T-helper 9 cell (primary cell): ENCODE results near the gene GAGE12J.
"Not testable (repeated sequence)": the region's sequence is repeated elsewhere in the genome, so short reads cannot be mapped to it uniquely, and the experiment has no call there.

Experiments used
- DNase-seq: peaks from one replicate; pipeline ENCODE4 v3.0.0-alpha.2; 2020

Gene GAGE12J

DNA sequence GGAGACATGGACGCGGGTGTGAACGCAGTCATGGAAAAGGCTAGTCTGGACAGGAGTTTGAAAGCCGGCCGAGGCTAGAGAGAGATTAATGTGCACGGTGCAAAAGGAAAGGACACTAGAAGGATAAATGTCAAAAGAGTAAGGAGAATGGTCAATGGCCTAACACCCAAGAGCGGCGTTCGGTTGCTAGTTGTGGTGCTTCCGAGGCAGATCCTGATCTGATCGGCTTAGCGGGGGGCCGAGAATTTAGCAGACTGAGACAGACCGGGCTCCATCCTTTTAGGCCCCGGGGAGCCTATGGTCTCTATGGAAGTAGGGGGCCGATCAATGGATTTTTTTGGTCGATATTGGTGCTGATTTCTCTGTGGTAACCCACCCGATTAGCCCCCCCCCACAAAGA is 11.5 kb upstream of the GAGE12J start:
- no peak for DNase-seq

DNA sequence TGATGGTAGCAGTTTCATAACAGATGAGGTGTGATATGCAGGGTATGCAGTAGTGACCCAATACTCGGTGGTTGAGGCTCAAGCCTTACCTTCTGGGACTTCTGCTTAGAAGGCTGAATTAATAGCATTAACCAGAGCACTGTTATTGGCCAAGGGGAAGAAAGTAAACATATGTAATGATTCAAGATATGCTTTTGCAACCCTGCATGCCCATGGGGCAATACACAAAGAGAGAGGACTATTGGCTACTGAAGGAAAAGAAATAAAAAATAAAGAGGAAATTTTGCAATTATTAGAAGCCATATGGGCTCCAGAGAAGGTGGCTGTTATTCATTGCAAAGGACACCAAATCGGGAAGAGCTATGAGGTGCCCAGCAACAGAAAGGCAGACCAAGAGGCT is 9.7 kb upstream of the GAGE12J start:
- no peak for DNase-seq

DNA sequence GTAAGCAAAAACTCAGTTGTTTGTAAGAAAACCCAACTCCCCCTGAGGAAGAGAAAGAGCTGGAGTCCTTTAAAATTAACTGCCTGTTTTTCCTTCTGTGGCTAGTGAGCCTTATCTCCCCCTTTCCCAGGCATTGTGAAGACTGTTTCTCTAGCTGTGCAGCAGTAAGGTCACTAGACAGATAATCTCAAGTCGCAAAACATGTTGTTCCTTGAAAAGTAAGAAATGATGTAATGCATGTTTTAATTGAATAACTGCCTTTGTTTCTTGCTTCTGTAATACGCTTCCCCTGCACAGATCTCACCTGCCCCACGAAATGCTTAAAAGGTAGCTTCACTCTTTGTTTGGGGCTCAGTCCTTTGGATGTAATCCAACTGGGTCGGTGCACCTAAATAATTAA is 5.8 kb upstream of the GAGE12J start:
- DNase-seq = no peak

DNA sequence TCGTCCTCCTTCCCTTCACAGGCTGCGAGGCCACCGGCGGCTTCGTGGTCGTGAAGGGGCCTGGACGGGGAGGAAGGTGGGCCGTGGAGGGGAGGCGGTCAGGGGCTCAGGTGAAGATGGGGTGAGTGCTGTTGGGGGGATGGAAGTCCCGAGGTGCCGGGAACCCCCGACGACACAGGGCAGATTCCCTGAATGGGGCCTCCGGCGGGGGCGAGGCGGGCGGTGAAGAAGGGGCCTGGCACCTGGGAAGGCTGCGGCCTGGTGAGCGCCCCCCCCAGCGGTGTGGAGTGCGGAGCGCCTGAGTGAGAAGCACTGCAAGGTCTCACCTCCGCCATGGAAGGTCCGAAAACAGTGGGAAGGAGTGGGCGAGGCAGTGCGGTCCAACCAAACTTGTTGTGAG is 429 bp downstream of the GAGE12J start:
- not testable (repeated sequence) for DNase-seq

DNA sequence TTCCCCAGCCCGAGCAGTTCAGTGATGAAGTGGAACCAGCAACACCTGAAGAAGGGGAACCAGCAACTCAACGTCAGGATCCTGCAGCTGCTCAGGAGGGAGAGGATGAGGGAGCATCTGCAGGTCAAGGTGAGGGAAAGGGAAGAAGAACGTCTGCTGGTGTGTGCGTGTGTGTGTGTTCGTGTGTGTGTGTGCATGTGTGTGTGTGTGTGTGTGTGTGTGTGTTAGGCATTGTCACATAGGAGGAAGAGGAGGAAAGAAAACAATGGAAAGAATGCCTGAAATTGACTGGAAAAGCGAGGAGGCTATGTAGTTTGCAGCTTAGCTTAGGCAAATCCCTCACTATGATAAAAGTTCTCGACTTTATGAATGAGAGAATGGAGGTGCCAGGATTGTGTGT is 1.9 kb downstream of the GAGE12J start:
- not testable (repeated sequence) for DNase-seq

DNA sequence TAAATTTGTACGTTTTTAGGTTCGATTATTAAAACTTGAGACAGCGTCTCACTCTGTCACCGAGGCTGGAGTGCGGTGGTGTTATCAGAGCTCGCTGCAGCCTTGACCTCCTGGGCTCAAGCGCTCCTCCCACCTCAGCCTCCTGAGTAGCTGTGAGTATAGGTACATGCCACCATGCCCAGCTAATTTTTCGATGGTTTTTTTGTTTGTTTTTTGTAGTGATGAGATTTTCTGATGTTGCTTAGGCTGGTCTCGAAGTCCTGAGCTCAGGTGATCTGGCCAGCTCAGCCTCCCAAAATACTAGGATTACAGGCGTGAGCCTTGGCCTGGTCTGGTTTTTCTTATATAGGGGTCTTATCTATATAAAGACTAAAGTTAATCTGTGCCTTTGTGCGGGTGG is 8.6 kb downstream of the GAGE12J start:
- DNase-seq = not testable (repeated sequence)

DNA sequence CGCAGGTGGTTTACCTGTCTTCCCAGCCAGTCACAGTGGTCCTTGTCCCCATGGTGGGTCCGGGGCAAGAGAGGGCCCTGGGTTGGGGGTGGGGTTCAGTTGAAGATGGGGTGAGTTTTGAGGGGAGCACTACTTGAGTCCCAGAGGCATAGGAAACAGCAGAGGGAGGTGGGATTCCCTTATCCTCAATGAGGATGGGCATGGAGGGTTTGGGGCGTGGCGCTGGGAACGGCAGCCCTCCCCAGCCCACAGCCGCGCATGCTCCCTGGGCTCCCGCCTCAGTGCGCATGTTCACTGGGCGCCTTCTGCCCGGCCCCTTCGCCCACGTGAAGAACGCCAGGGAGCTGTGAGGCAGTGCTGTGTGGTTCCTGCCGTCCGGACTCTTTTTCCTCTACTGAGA is 9.4 kb downstream of the GAGE12J start, which contains the start of gene GAGE13:
GAGE13 (plus strand) TSS at position 301 of the 400 bp plus-strand sequence. CDS start 1,156 bp downstream, outside the sequence.
- not testable (repeated sequence) for DNase-seq

DNA sequence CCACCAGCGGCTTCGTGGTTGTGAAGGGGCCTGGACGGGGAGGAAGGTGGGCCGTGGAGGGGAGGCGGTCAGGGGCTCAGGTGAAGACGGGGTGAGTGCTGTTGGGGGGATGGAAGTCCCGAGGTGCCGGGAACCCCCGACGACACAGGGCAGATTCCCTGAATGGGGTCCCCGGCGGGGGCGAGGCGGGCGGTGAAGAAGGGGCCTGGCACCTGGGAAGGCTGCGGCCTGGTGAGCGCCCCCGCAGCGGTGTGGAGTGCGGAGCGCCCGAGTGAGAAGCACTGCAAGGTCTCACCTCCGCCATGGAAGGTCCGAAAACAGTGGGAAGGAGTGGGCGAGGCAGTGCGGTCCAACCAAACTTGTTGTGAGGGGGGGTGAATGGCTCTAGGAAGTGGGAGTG is 10.0 kb downstream of the GAGE12J start:
- not testable (repeated sequence) for DNase-seq

DNA sequence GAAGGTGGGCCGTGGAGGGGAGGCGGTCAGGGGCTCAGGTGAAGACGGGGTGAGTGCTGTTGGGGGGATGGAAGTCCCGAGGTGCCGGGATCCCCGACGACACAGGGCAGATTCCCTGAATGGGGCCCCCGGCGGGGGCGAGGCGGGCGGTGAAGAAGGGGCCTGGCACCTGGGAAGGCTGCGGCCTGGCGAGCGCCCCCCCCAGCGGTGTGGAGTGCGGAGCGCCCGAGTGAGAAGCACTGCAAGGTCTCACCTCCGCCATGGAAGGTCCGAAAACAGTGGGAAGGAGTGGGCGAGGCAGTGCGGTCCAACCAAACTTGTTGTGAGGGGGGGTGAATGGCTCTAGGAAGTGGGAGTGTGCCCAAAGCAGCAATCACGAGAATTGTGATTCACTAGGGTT is 19.6 kb downstream of the GAGE12J start:
- DNase-seq = peak; percentile 20

DNA sequence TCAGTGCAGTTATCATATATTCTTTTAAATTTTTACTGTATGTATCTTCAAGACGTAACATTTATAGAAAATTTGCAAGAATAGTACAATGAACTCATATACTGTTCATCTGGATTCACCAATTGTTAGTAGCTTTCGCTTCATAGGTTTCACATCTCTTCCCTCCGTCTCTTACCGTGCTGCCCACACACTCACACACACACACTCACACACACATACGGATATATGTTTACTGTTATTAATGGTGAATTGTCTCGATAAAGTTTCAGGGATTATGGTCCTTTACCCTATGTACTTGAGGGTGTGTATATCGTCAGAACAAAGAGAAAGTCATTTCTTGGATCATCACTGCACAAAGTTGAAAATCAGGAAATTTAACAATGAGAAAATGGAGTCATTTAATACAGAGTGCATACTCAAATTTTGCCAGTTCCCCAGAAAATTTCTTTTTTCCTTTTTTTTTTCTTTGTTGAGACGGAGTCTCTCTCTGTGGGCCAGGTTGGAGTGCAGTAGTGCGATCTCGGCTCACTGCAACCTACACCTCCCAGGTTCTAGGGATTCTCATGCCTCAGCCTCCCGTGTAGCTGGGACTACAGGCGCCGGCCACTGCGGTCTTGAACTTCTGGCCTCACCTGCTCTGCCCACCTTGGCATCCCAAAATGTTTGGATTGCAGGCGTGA is 22.8 kb downstream of the GAGE12J start:
- DNase-seq = not testable (repeated sequence)

DNA sequence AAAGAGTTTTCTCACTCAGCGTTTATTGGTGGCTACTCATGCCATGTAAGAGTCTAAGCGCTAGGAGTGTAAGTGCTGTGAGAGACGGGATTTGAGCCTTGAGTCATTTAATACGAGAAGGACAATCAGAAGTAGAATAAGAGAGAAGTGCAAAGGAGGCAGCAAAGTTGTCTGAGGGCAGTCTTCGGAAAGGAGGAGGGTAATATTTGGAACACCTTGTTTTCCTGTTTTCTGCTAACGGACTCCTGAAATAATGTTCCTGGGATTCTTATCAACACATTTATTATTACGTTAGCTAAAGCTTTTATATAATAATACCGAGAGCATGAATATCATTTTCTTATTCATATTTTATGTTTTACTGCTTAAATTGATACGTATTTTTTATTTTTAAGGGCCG is 23.6 kb downstream of the GAGE12J start:
- not testable (repeated sequence) for DNase-seq

DNA sequence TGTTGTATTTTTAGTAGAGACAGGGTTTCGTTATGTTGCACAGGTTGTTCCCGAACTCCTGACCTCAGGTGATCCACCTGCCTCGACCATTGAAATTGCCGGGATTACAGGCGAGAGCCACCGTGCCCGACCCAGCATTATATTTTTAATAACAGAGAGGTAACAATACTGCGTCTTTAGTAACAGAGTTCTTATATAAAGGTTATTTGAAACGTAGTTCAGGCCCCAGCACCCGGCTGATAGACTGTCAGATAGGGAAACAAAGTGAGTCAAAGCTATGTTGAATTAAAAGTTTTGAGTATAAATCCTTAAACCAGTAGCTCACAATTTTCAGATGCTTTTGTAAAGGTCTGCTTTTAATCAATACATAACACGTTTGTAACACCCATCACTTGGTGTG is 24.3 kb downstream of the GAGE12J start:
- peak; percentile 15 for DNase-seq
